GM10266 (cell line): Measurements from ENCODE around the gene PTH1R.

Source experiments
- DNase-seq: peaks from one replicate; pipeline ENCODE4 v3.0.0; 2012; ENCODE audit errors: extremely low spot score
- CTCF ChIP-seq: IDR thresholded peaks from 2 replicates; pipeline ENCODE4 v1.5.1; 2012; ENCODE audit warnings: mild to moderate bottlenecking, low read depth; ENCODE audit not compliant: control insufficient read depth, insufficient read depth; ENCODE audit errors: missing control alignments

The PTH1R gene

GRCh38 chr3:46853441-46854415 is 23.8 kb upstream of the PTH1R start:
- DNase-seq = no peak
- no peak for TF ChIP-seq CTCF

GRCh38 chr3:46854555-46854991 is 22.9 kb upstream of the PTH1R start:
- TF ChIP-seq CTCF = no peak

GRCh38 chr3:46856576-46857471 is 20.7 kb upstream of the PTH1R start:
- no peak for TF ChIP-seq CTCF
- DNase-seq = no peak

More at GRCh38 chr3:46854555-46854991, 22.9 kb upstream of the PTH1R start:
- no peak for DNase-seq

- no peak for TF ChIP-seq CTCF
- no peak for DNase-seq
Measured at GRCh38 chr3:46857485-46858341, 19.8 kb upstream of the PTH1R start.

- no peak for DNase-seq
- no peak for TF ChIP-seq CTCF
Measured at GRCh38 chr3:46858456-46858855, 19.1 kb upstream of the PTH1R start.

GRCh38 chr3:46859001-46859710 is 18.4 kb upstream of the PTH1R start:
- DNase-seq = no peak
- no peak for TF ChIP-seq CTCF
